Measurements from ENCODE around the gene THAP4. TPM values are rescaled to one million over a fixed set of nuclear protein-coding genes. Genes with fewer than 3 reads are reported as not detected.

THAP4 gene
- total and polyA plus RNA-seq, 2 of the 4 experiments (the other 2 are of a cell fraction), result 33.9 to 55.1 TPM

DNA sequence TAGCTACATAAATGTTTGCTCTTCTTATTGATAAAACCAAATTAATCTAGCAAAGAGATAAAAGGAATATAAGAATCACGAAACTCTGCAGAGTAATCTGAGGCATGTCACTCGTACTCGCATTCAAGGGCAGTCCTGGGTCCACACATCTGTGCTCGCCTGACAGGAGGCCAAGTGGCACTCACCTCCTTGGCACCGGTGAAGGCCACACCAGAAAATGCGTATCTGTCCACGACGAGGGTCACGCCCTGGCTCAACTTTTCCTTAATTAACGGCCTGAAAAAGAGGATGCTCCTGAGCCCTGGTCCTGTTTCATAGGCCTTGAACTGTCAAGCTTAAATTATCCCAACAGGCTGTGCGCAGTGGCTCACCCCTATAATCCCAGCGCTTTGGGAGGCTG, 43.1 kb upstream of the THAP4 start:
- Histone ChIP-seq H3K9ac (ENCODE audit: low read depth, low read length) (no peak overlapping the region), H2AK5ac (ENCODE audit: low read depth, low read length) (peak overlapping the region; percentile 86), H3K9me3 (ENCODE audit: control insufficient read depth, insufficient read depth, low read length) (no peaks in the 10 kb centered on the region), H3K36me3 (ENCODE audit: control insufficient read depth, insufficient read depth, low read length) (peaks cover 37% of the 10 kb centered on the region), H3K4me1 (ENCODE audit: control insufficient read depth, insufficient read depth, low read length) (peaks cover 11% of the 10 kb centered on the region), H4K5ac (ENCODE audit: low read depth, low read length) (no peak overlapping the region), H2BK15ac (ENCODE audit: low read depth, low read length) (peak overlapping the region; percentile 34; the same call in 1 of the 3 replicates), H3K18ac (ENCODE audit: low read depth, low read length) (no peak overlapping the region), H4K8ac (ENCODE audit: low read depth in 2 of 2, low read length in 2 of 2) (peak overlapping the region in 1 of 2 experiments; percentile 24; a peak in 2 of 4 replicates), H3K56ac (ENCODE audit: extremely low read depth, insufficient read depth, low read length) (no peak overlapping the region), H3K79me1 (ENCODE audit: low read depth in 1 of 2, low read length in 2 of 2) (peaks cover 17 to 48% of the 10 kb centered on the region in 2 experiments), H4K91ac (ENCODE audit: insufficient read depth, low read depth, low read length) (no peak overlapping the region), H3K14ac (replicated peaks; ENCODE audit: low read depth, low read length) (no peak overlapping the region), H2AK9ac (replicated peaks; ENCODE audit: low read depth, low read length, poor library complexity) (peak overlapping the region; percentile 68), H3K4me2 (ENCODE audit: low read depth, low read length) (no peak overlapping the region), H2BK120ac (ENCODE audit: low read depth, low read length) (0 out of 2 replicates have a peak overlapping the region, but pooled peaks have one; percentile 40), H3K9me1 (ENCODE audit: insufficient read depth, low read length) (0 out of 2 replicates have a peak, but pooled peaks cover 3% of the 10 kb centered on the region), H2AFZ (replicated peaks; ENCODE audit: low read length, poor library complexity) (no peak overlapping the region), H4K20me1 (ENCODE audit: insufficient read depth, low read length) (peaks cover 15% of the 10 kb centered on the region; the same call in 1 of the 2 replicates), H3K23ac (ENCODE audit: low read depth, low read length) (0 out of 2 replicates have a peak overlapping the region, but pooled peaks have one; percentile 26), H2BK20ac (ENCODE audit: low read depth, low read length) (no peak overlapping the region), H2BK5ac (ENCODE audit: low read depth, low read length, poor library complexity, severe bottlenecking) (peak overlapping the region; percentile 48), H3K27ac (ENCODE audit: insufficient read depth, low read length) (peak overlapping the region; percentile 54; the same call in 1 of the 2 replicates), H3K4ac (ENCODE audit: low read depth, low read length) (peak overlapping the region; percentile 70), H3K4me3 (ENCODE audit: insufficient read depth, low read depth, low read length) (no peak overlapping the region), H3K27me3 (ENCODE audit: control insufficient read depth, insufficient read depth, low read length) (no peaks in the 10 kb centered on the region)
- TF ChIP-seq NFE2L2 (IDR thresholded peaks at IDR 0.05; ENCODE audit: low read depth, low read length) (no peak), BHLHE40 (IDR thresholded peaks at IDR 0.05; ENCODE audit: low read depth, low read length) (no peak), MAFK (IDR thresholded peaks at IDR 0.05; ENCODE audit: low read depth, low read length) (no peak), MAZ (IDR thresholded peaks at IDR 0.05; ENCODE audit: borderline replicate concordance, low read depth, low read length) (no peak), MXI1 (IDR thresholded peaks at IDR 0.05; ENCODE audit: borderline replicate concordance, low read depth, low read length) (no peak), RFX5 (IDR thresholded peaks at IDR 0.05; ENCODE audit: low read depth, low read length) (no peak), SMC3 (IDR thresholded peaks at IDR 0.05; ENCODE audit: low read depth, low read length) (no peak), CEBPB (IDR thresholded peaks at IDR 0.05; ENCODE audit: low read depth, low read length) (no peak), FOS (IDR thresholded peaks at IDR 0.05; ENCODE audit: low read depth, low read length) (no peak), RCOR1 (IDR thresholded peaks at IDR 0.05; ENCODE audit: insufficient replicate concordance, low read length) (no peak), RAD21 (IDR thresholded peaks at IDR 0.05; ENCODE audit: low read length) (no peak), POLR2A (IDR thresholded peaks at IDR 0.05; ENCODE audit: low read depth, low read length) (no peak)
- TF ChIP-seq, protein P1, sequence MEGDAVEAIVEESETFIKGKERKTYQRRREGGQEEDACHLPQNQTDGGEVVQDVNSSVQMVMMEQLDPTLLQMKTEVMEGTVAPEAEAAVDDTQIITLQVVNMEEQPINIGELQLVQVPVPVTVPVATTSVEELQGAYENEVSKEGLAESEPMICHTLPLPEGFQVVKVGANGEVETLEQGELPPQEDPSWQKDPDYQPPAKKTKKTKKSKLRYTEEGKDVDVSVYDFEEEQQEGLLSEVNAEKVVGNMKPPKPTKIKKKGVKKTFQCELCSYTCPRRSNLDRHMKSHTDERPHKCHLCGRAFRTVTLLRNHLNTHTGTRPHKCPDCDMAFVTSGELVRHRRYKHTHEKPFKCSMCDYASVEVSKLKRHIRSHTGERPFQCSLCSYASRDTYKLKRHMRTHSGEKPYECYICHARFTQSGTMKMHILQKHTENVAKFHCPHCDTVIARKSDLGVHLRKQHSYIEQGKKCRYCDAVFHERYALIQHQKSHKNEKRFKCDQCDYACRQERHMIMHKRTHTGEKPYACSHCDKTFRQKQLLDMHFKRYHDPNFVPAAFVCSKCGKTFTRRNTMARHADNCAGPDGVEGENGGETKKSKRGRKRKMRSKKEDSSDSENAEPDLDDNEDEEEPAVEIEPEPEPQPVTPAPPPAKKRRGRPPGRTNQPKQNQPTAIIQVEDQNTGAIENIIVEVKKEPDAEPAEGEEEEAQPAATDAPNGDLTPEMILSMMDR (conservative IDR thresholded peaks at IDR 0.05; ENCODE audit: low read depth, low read length), result no peak
- TF ChIP-seq, protein P2, sequence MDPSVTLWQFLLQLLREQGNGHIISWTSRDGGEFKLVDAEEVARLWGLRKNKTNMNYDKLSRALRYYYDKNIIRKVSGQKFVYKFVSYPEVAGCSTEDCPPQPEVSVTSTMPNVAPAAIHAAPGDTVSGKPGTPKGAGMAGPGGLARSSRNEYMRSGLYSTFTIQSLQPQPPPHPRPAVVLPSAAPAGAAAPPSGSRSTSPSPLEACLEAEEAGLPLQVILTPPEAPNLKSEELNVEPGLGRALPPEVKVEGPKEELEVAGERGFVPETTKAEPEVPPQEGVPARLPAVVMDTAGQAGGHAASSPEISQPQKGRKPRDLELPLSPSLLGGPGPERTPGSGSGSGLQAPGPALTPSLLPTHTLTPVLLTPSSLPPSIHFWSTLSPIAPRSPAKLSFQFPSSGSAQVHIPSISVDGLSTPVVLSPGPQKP (IDR thresholded peaks at IDR 0.05; ENCODE audit: borderline replicate concordance, low read depth, low read length), result no peak
- intact Hi-C loops (cut with micrococcal nuclease), result no loop called here
- dilution Hi-C loops (cut with HindIII; ENCODE audit: low sequenced_read_pairs, unreplicated experiment), result no loop called here
- ATAC-seq (ENCODE audit: low read depth) (no peak), DNase-seq (no peak)
- ChIA-PET CTCF (interaction anchor here (2.1 kb wide), 1 partner anchor 15 kb away, joined by 7 read pairs; no protein-coding TSS in a partner anchor), POLR2A (ENCODE audit: unreplicated experiment) (no interaction called here)
- in situ Hi-C loops (cut with MboI; ENCODE audit: low sequenced_read_pairs), result no loop called here
- no TSS peak for BruUV-seq (replicated peaks)
- WGBS, 2 experiments (ENCODE audit: extremely low coverage in 2 of 2, insufficient read length in 1 of 2), result 100% methylated on average over 4 of the region's 12 CpGs; no CpG with 5 or more reads in 1 of the 2 experiments
